Putamen (tissue), 1 donor: ENCODE measurements around the gene RBPJL.

Source experiments
- DNase-seq: peaks from one replicate; pipeline ENCODE4 v3.0.0-alpha.2; 2016; ENCODE audit warnings: low spot score

RBPJL gene

DNA sequence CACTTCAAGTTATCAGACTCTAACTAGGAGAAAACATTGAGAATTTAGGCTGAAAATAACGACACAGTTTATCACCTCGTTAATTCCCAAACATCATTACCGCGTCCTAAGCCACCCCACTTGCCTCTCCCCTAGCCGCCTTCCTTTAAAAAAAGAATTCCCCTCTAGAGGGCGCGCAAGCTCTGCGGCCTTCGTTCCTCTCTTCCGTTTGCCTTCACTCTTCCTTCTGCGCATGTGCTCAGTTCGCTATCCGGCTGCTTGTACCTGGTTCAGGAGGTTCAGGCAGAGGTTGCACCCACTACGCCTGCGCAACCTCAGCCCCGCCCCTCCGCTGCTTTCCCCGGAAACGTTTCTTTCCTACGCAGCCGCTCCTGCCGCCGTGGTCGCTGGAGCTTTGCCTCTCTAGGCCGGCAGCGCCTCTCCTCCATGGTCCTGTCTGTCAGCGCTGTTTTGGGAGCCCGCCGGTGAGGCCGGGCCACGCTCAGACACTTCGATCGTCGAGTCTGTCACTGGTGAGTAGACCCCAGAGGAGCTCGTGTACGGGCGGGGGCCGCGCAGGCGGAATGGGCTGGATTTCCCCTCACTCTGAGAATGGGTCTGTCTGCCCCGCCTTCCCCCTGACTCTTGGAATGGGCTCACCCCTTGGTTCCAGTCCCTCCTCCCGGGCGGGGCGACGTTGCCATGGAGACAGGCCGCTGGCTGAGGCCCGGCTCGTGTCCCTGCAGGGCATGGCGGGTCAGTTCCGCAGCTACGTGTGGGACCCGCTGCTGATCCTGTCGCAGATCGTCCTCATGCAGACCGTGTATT, 56.4 kb downstream of the RBPJL start, which contains the start of gene SYS1:
TSS of gene SYS1 (plus strand) at position 353 of the 807 bp plus-strand sequence. CDS start at position 729, 376 bp downstream.
- peak; percentile 98 for DNase-seq

DNA sequence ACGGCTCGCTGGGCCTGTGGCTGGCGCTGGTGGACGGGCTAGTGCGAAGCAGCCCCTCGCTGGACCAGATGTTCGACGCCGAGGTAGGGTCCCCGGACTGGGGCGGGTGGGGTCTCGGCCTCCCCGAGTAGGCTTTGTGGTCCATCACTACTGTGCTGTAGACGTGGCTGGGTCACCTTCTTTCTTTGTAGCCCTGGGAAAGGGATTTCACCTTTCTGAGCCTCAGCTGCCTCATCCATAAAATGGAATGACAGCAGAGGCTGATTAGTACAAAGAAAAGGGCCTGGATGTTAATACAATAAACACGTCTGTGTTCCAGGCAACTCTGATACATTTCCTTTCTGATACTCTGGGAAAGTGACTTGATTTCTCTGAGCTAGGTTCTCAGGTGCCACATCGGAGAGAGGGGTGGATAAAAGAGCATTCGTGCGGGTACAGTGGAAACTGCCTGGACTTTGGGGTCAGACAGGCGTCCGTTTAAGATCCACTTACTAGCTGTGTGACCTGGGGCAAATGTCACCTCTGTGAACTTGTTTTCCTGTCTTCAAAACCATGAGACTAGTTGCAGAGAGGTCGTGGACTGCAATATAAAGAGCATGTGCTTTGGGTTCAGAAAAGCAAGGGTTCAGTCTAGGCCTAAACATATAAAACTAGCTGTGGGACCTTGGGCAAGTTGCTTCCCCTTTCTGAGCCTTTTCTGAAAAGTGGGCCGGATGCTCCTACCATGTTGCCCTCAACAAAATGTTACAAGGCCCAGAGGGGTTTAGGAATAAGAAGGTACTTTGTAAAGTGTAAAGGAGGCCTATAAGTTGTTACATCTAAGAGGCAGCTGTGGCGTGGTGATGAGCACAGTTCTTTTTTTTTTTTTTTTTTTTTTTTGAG, 57.2 kb downstream of the RBPJL start:
- DNase-seq = no peak

GRCh38 chr20:45365444-45365970, 58.9 kb downstream of the RBPJL start:
- DNase-seq = no peak

DNA sequence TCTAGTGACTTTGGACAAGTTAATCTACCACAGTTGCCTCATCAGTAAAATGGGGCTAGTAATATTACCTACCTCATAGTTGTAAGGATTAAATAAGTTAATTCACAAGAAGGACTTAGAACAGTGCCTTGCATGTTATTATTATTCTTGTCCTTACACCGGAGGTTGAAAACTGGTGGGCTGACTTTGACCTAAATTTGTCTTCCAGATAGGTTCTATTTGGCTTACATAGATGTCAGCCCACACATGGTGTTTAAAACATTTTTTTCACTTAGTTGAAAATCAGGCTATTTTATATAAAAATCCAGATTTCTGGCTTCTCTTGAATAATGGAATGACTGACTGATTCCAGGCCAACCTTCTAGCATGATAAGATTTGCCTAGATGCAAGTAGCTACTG, 59.6 kb downstream of the RBPJL start:
- peak; percentile 64 for DNase-seq

DNA sequence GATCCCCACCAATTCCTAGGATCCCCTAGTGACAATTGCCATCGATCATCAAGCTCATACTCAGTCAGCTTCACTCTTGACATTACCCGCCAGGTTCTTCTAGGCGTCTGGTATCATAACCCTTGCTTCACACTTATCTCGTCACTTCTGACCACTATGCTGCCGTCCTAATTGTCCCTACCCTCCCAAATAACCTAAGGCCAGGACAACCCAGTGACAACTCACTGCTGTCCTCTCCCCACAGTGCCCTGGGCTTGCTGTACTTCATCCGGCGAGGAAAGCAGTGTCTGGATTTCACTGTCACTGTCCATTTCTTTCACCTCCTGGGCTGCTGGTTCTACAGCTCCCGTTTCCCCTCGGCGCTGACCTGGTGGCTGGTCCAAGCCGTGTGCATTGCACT, 60.0 kb downstream of the RBPJL start:
- DNase-seq = no peak

DNA sequence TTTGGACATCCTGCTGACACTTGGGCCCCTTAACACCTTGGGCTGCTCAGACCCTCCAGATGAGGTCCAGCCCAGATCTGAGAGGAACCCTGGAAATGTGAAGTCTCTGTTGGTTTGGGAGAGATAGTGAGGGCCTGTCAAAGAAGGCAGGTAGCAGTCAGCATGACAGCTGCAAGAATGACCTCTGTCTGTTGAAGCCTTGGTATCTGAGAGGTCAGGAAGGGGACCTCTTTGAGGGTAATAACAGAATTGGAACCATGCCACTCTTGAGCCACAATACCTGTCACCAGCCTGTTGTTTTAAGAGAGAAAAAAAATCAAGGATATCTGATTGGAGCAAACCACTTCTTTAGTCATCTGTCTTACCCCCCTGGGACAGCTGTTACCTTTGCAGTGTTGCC, 60.5 kb downstream of the RBPJL start:
- no peak for DNase-seq
